ENCODE data around the gene LRRC8D.
A peak's percentile ranks its signal among the peaks of the same experiment; 100 is the strongest.

The LRRC8D gene

GRCh38 chr1:89898150-89898549 is 77.3 kb downstream of the LRRC8D start:
- DNase-seq, result no peak

GRCh38 chr1:89898695-89899470 is 78.1 kb downstream of the LRRC8D start:
- DNase-seq, result no peak

GRCh38 chr1:89900323-89900722 is 79.5 kb downstream of the LRRC8D start:
- DNase-seq, result no peak

GRCh38 chr1:89900791-89901708 is 80.2 kb downstream of the LRRC8D start:
- DNase-seq, result no peak

GRCh38 chr1:89901957-89902669 is 81.3 kb downstream of the LRRC8D start:
- DNase-seq, result no peak

- no peak for DNase-seq
These were observed 82.7 kb downstream of the LRRC8D start for GRCh38 chr1:89903550-89903949.

GRCh38 chr1:89904219-89904980 is 83.6 kb downstream of the LRRC8D start:
- DNase-seq, result no peak

GRCh38 chr1:89905395-89906058 is 84.7 kb downstream of the LRRC8D start:
- DNase-seq, result no peak

GRCh38 chr1:89906088-89906487 is 85.3 kb downstream of the LRRC8D start:
- no peak for DNase-seq

- peak; percentile 6 for DNase-seq
These were observed 86.9 kb downstream of the LRRC8D start for GRCh38 chr1:89907727-89908212.

- no peak for DNase-seq
These were observed 87.4 kb downstream of the LRRC8D start for GRCh38 chr1:89908273-89908671.

GRCh38 chr1:89908672-89909436 is 88.0 kb downstream of the LRRC8D start:
- no peak for DNase-seq

GRCh38 chr1:89910268-89910667 is 89.4 kb downstream of the LRRC8D start:
- no peak for DNase-seq

- no peak for DNase-seq
These were observed 89.9 kb downstream of the LRRC8D start for GRCh38 chr1:89910780-89911179.

- no peak for DNase-seq
These were observed 90.6 kb downstream of the LRRC8D start for GRCh38 chr1:89911191-89911991.

- DNase-seq, result no peak
These were observed 91.2 kb downstream of the LRRC8D start for GRCh38 chr1:89912073-89912472.

GRCh38 chr1:89913353-89914095 is 92.7 kb downstream of the LRRC8D start:
- no peak for DNase-seq

GRCh38 chr1:89917353-89917752 is 96.5 kb downstream of the LRRC8D start:
- no peak for DNase-seq

- DNase-seq, result no peak
These were observed 97.4 kb downstream of the LRRC8D start for GRCh38 chr1:89918127-89918793.
